ENCODE results near the gene CMIP. TPM values are rescaled to one million over a fixed set of nuclear protein-coding genes. Genes with fewer than 3 reads are reported as not detected.

CMIP gene
- total RNA-seq, 2 donors from 2014 or later, result 7.7 to 19.2 TPM

DNA sequence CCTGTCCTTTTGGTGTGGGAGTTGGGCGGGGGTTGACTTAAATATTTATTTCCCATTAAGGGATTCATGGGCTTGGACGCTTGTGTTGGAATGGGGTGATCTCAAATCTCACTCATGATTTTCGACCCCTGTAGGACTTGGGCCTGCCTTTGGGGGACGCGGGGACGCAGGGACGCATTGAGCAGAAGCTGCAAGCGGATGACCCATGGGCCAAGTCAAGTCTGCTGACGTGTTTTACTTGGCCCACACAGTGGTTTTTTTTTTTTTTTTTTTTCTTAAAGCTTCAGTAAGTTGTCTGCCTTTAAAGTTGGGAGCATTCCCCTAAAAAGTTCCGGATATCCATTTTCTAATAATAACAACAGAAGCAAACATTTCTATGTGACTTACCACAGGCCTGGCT is 28.9 kb downstream of the CMIP start:
- DNase-seq (ENCODE audit: low spot score), result no peak
- Histone ChIP-seq H3K9me3 (no peaks in the 10 kb centered on the region), H3K27me3 (no peaks in the 10 kb centered on the region), H3K36me3 (no peaks in the 10 kb centered on the region), H3K27ac (peak overlapping the region; percentile 43 to 56), H3K4me1 (peaks cover 0 to 50% of the 10 kb centered on the region in 2 donors), H3K4me3 (no peak overlapping the region)
- TF ChIP-seq, protein P1, sequence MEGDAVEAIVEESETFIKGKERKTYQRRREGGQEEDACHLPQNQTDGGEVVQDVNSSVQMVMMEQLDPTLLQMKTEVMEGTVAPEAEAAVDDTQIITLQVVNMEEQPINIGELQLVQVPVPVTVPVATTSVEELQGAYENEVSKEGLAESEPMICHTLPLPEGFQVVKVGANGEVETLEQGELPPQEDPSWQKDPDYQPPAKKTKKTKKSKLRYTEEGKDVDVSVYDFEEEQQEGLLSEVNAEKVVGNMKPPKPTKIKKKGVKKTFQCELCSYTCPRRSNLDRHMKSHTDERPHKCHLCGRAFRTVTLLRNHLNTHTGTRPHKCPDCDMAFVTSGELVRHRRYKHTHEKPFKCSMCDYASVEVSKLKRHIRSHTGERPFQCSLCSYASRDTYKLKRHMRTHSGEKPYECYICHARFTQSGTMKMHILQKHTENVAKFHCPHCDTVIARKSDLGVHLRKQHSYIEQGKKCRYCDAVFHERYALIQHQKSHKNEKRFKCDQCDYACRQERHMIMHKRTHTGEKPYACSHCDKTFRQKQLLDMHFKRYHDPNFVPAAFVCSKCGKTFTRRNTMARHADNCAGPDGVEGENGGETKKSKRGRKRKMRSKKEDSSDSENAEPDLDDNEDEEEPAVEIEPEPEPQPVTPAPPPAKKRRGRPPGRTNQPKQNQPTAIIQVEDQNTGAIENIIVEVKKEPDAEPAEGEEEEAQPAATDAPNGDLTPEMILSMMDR (IDR thresholded peaks at IDR 0.05), result no peak

DNA sequence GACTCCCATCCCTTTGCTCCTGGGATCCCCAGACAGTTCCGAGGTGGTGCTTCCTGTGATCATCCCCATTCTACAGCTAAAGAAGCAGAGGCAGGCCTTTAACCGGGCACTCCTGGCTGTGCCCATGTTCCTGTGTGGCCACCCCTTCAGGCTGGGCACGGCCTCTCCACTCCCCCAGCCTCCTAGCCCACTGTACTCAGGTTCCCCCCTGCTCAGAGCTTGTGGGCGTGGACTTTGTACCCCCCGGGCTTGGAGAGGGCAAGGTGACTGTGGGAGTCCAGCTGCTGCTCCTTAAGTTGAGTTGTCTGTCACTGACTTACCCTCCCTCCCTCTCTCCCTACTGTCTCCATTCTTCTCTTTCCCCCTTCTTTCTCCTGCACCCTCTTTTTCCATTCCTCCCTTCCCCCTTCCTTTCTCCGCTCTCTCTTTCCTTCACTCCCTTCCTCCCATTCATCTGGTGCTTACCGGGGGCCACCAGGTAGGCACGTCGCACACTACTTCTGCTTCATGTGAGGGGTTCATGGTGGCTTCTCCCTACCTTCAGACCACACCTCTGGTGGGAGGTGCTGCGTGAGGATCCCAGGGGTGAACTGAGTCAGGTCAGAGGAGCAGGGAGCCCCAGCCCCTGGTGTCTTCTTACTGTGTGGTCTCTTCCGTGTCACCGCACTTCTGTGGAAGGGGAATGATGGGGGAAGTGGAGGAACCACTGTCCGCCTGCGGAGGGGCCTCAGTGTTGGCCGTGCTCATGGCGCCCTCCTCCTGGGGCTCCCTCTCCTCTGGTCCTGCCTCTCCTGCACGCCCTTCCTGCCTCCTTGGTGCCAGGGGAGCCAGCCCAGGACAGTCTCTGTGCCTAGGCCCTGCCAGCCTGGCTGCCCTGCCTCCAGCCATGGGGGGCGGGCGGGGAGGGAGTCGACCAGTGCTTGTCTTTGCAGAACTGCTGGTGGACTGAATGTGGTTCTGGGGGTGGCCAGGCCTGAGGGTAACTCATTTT is 29.7 kb downstream of the CMIP start:
- Histone ChIP-seq H3K4me1 (peaks cover 0 to 50% of the 10 kb centered on the region in 2 donors), H3K36me3 (no peaks in the 10 kb centered on the region), H3K27ac (peak overlapping the region; percentile 43 to 56), H3K4me3 (no peak overlapping the region), H3K9me3 (no peaks in the 10 kb centered on the region), H3K27me3 (no peaks in the 10 kb centered on the region)
- DNase-seq (ENCODE audit: low spot score), result no peak
- TF ChIP-seq, protein P1 (IDR thresholded peaks at IDR 0.05), result no peak

- H3K4me1 ChIP-seq, result peaks cover 0 to 43% of the 10 kb centered on the region in 2 donors
- H3K36me3 ChIP-seq, result no peaks in the 10 kb centered on the region
- H3K27ac ChIP-seq, result no peak overlapping the region
- TF ChIP-seq, protein P1 (IDR thresholded peaks at IDR 0.05), result no peak
- DNase-seq (ENCODE audit: low spot score), result no peak
- no peak overlapping the region for H3K4me3 ChIP-seq
- no peaks in the 10 kb centered on the region for H3K9me3 ChIP-seq
- H3K27me3 ChIP-seq, result no peaks in the 10 kb centered on the region
Measured at GRCh38 chr16:81477697-81478693, 33.4 kb downstream of the CMIP start.

- no peak overlapping the region for H3K27ac ChIP-seq
- no peaks in the 10 kb centered on the region for H3K36me3 ChIP-seq
- no peaks in the 10 kb centered on the region for H3K27me3 ChIP-seq
- no peak overlapping the region for H3K4me3 ChIP-seq
- H3K4me1 ChIP-seq, result peaks cover 0 to 42% of the 10 kb centered on the region in 2 donors
- no peak for DNase-seq (ENCODE audit: low spot score)
- TF ChIP-seq, protein P1 (IDR thresholded peaks at IDR 0.05), result no peak
- no peaks in the 10 kb centered on the region for H3K9me3 ChIP-seq
Measured at GRCh38 chr16:81478876-81479511, 34.4 kb downstream of the CMIP start.

DNA sequence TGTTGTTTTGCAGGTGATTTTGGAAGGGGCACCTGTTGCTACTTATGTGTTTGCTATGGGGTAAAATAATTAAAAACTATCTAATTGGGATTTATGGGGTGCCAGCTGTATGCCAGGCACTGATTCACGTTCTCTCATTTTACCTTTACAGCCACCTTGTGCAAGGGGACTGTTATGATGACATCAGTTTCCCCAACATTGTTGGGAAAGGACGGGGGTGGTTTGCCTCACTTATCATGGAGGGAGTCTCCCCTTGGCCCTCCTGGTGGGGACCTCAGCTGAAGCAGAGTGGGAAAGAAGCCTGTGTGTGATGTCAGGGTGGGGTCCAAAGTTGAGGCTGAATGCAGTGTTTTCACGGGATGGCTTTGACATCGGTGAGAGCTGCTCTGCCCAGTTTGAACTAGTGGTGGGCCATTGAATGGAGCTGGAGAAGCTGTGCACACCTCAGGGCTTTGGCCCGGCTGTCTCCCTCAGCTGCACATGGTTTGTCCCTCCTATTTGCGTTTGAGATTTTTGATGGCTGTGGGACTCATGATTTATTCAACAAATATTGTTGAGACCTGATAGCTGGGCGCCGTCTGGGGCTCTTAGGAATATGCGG is 36.1 kb downstream of the CMIP start:
- Histone ChIP-seq H3K27me3 (no peaks in the 10 kb centered on the region), H3K9me3 (no peaks in the 10 kb centered on the region), H3K27ac (no peak overlapping the region), H3K36me3 (no peaks in the 10 kb centered on the region), H3K4me3 (no peak overlapping the region), H3K4me1 (peaks cover 0 to 37% of the 10 kb centered on the region in 2 donors)
- no peak for DNase-seq (ENCODE audit: low spot score)
- TF ChIP-seq, protein P1 (IDR thresholded peaks at IDR 0.05), result no peak

All from right atrium auricular region (tissue), 2 donors.